GM12801 (cell line): ENCODE data around the gene GNMT.

Source experiments
- CTCF ChIP-seq: IDR thresholded peaks from one replicate; pipeline ENCODE4 v1.5.1; 2011; ENCODE audit warnings: control low read depth; ENCODE audit not compliant: insufficient read length; ENCODE audit errors: extremely low read depth

The GNMT gene

GRCh38 chr6:42925248-42925857, 35.2 kb upstream of the GNMT start:
- no peak for TF ChIP-seq CTCF

- TF ChIP-seq CTCF: no peak
Observed at GRCh38 chr6:42928986-42929820, 31.4 kb upstream of the GNMT start, which contains the start of gene CNPY3. CNPY3 (plus strand) TSS chr6:42929480; CDS start chr6:42929571, 91 bp downstream.

DNA sequence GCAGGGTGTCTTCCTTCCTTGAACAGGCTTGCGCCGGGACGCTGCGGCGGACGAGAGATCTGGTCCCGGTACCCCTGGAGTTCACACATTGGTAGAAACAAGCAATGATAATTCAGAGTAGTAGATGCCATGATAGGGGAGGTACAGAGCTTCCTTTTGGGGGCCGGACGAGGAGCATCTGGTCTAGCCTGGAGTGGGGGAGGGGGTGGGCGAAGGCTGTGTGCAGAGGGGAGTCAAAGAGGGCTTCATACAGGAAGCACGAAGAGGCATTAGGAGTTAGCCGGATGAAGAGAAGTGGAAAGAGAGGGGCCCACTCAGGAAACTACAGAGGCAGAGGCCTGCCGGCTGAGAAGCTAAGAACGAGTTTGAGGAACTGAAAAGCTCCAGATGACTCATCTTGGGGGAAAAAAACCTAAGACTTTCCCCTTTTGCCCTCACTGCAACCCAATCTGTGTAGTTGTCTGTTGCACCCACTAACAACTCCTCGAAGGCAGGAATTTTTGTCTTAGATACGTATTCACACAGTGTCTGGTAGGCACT, 30.7 kb upstream of the GNMT start:
- no peak for TF ChIP-seq CTCF

GRCh38 chr6:42932412-42932811, 28.1 kb upstream of the GNMT start:
- no peak for TF ChIP-seq CTCF

DNA sequence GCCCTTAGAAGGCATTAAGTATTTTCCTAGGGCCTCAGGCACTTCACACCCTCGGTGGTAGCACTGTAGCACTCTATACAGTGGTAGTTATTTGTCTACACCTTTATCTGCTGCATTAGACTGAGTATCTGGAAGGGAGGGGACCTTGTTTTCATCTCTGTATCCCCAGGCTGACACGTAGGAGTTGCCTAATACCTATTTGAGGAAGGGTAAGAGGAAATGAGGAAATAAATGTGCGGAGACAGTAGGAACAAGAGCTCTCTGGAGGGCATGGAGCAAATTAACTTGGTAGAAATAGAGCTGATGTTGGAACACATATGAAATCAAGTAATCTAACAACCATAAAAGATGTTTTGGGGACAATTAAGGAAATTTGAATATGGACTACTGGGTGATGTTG, 27.3 kb upstream of the GNMT start:
- TF ChIP-seq CTCF: no peak

DNA sequence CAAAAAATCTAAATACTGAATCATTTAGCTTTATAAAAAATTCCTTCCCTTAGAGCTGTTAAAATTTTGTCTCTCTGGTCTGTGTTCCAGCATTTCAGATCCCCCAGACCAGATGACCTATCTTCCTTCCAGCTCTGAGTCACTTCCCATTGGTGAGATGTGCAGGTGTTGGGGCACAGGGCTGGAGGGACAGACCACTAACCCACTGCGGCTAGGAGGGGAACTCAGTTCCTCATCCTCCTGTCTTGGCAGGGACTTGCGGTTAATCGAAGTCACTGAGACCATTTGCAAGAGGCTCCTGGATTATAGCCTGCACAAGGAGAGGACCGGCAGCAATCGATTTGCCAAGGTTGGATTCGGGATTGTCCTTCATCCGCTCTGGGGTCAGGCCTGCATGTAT, 25.2 kb upstream of the GNMT start:
- no peak for TF ChIP-seq CTCF

- no peak for TF ChIP-seq CTCF
Observed at GRCh38 chr6:42936398-42936797, 24.2 kb upstream of the GNMT start.
